Fibroblast of skin of back (primary cell): ENCODE results near the gene EIF4A2.
"Not testable (repeated sequence)": the region's sequence is repeated elsewhere in the genome, so short reads cannot be mapped to it uniquely, and the experiment has no call there.

Source experiments
- DNase-seq: peaks from one replicate; pipeline ENCODE4 v3.0.0-alpha.2; 2013

EIF4A2 gene

DNA sequence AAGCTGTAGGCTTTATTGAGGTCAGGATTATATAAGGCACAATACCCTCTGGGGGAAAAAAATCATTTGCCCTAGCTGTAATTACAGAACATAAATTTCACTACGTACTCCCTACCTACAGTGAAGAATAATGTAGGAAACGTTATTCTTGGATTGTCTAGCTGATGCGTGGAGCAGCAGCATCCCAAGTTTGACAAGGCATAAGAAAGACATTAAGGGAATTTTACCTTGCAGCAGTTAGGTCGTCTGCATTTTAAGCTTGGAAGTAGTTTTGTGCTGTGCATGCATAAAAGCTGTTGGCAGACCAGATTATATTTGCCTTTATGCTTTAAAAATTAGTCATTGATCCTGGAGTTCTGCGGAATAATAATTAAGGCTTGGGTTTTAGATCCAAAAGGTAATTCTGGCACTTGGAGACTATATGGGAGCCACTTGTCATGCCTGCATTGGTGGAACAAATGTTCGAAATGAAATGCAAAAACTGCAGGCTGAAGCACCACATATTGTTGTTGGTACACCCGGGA lies 2.2 kb downstream of the EIF4A2 start:
- DNase-seq: no peak

GRCh38 chr3:186786922-186787321 lies 3.5 kb downstream of the EIF4A2 start:
- DNase-seq: no peak

DNA sequence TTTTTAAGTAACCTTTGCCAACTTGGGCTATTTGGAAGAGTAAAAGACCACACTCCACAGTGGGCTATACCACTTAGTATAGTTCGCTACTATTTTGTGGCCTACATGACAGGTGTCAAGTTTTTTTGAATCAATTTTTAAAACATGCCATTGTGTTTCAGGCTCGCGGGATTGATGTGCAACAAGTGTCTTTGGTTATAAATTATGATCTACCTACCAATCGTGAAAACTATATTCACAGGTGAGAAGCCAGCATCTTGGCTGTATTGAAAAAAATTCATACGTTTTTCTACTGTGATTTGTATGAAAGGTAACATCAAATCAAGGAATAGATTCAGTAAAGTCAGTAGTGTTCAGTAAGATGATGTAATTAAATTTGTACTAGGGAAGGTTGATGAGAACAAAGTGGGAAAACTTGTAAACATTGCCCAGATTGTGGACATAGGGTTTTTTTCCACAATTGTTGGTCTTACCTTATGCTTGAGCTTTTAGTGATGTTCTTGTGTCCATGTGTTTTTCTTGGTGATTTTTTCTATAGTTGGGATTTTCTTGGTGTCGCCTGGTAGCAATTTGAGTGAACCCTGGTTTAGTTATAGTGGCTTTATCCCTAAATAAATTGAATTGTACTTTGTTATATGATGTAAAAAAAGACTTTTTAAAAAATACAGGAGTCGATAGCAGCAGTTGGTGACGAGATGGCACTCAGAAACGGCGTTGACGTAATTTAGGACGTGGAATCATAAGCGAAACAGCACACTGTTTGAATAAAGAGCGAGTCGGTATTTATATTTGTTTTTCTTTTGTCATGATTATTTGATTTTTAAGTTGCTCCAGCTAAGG lies 4.5 kb downstream of the EIF4A2 start:
- DNase-seq: no peak

- DNase-seq: no peak
Measured at GRCh38 chr3:186788482-186789370, 5.3 kb downstream of the EIF4A2 start.

DNA sequence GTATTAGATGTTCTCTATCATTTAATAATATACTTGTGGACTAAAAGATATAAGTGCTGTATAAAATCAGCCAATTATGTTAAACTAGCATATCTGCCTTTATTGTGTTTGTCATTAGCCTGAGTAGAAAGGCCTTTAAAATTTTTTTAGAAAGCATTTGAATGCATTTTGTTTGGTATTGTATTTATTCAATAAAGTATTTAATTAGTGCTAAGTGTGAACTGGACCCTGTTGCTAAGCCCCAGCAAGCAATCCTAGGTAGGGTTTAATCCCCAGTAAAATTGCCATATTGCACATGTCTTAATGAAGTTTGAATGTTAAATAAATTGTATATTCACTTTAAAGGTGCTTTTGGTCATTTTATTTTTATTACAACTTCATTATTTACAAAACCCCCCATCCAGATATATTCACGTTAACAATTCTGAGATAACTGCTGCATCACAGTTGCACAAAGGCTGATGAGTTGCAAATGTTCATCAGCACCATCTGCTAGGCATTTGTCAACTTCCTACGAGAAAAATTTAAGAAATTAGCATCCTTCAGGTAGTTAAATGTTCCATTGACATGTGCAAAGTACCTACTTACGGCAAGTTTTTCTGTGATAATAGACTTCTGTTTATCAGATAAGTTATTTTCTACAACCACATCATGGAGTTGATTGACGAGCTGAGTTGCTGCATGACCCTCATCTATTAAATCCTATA lies 6.3 kb downstream of the EIF4A2 start:
- DNase-seq: no peak

DNA sequence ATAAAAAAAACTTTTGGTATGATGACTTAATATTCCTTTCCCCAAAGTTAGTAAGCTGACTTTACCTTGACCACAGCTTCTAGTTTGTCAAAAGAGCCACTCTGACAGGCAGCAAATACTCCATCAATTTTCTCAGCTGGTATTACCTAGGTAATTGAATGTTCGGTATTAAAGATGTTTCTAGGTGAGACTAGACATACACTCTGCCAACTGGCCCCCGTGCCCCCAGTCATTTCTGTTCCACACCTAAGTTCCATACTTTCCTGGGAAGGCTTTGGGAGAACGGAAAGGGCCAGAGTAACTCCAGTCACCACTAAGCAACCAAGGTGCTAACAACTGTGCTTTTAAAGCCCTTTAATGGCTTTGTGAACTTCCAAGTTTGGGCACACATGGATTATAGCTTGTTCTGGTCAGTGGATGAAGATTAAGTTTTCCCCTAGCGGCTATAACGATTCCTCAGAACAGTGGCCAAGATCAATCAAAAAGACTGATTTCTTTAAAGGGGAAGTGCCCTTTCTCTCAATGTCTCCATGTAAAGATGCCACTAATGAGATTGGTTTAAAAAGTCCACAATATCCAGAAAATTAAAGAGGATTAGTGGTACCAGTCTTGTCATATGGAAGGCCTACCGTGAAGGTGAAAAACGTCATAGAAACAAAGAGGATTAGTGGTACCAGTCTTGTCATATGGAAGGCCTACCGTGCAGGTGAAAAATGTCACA lies 7.0 kb downstream of the EIF4A2 start:
- peak; percentile 35 for DNase-seq

DNA sequence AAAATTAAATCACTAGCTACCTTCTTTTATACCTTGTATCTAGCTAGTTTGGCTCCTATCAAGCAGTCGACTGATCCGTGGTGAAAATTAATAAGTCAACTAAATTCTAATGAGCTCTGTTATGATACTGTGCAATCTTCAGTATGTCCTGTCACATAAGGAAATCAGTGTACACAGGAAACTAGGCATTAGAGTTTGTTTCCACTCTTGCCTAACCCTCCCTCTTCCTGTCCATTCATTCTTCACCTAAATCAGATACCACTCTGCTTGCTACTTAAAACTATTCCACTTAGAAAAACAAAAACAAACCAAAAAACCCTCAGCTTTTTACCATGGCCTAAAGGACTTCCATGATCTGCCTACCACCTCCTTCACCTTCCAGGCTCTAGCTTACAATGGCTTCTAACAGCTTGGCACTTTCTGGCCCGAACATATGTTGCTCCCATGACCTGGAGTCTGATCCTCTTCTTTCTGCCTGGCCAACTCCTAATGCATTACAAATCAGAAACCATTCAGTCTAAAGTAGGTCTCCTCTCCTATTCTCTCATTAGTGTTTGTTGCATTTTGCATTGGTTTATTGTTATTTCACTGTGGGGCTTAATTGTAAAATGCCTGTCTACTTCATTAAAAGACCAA lies 15.0 kb downstream of the EIF4A2 start:
- no peak for DNase-seq

DNA sequence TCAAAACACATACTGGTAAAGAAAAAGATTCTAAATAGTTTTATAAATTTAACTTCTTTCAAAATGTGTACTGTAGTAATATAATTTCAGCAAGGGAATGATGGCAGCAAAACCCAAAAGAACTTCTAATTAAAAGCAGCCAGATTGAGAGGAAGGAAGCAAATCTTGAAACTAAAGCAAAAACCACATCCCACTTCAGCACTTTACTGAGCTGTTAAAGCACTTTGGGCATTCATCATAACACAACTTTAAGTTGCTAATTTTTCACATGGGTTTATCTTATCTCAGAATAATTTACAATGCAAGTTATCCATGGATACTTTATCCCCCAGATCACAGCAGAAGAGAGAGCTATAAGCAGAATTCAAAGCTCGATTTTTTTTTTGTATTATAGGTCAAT lies 16.9 kb downstream of the EIF4A2 start:
- no peak for DNase-seq

DNA sequence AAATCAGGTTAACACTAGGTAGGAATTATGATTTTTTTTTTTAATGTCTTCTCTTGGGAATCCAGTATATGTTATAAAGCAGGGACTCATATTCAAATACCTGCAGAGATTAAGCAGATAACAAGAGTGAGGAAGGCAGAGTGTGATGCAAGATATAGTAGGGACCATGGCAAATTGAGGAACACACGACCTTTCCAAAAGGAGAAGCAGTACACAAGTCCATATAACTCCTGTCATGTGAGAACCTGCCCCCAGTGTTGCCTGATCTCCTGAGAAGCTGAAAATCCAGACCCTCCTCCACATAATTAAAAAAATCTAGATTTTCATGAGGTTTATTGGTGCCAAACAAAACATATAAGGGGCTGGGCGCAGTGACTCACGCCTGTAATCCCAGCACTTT lies 19.3 kb downstream of the EIF4A2 start:
- no peak for DNase-seq

GRCh38 chr3:186803447-186803846 lies 20.1 kb downstream of the EIF4A2 start:
- not testable (repeated sequence) for DNase-seq

GRCh38 chr3:186806089-186807055 lies 23.0 kb downstream of the EIF4A2 start, which contains the start of gene RFC4:
Gene RFC4, minus strand, starts transcription at chr3:186806482. Its CDS starts 1,769 bp downstream, at chr3:186804713.
- DNase-seq: peak; percentile 78

DNA sequence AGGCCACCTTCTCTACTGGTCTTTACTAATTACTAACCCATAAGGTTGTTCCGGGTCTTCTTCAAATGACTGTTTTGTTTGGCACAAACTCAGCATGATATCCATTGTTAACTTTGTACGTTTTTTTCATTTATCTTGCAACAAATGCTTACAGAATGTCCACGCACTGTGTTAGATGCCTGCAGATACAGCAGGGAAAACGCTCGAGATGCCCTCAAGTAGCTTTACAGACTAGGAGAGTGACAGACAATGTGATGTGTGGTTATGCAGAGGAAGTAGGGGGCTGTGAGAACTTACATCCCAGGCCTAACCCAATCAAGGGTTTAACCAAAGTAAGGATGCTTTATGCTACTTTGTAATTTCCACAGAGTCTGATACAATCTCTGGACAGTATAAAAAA lies 23.9 kb downstream of the EIF4A2 start:
- DNase-seq: no peak

DNA sequence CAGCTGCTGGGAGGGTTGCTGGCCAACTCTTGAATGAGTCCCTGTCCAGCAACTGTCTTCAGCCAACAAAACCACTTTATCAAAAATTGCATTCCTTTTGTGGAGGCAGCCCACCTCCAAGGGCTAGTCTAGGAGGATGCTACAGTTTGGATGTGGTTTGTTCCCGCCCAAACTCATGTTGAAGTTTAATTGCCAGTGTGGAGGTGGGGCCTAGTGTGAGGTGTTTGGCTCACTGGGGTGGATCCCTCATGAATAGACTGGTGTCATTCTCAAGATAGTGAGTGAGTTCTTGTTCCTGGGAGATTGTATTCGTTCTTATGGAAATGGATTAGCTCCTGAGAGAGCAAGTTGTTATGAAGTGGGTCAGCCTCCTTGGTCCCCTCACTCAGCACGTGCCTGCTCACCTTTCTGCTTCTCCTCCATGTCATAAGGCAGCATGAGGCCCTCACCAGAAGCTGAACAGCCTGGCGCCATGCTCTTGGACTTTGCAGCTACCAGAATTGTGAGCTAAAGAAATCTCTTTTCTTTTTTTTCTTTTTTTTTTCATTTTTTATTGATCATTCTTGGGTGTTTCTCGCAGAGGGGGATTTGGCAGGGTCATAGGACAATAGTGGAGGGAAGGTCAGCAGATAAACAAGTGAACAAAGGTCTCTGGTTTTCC lies 27.1 kb downstream of the EIF4A2 start:
- DNase-seq: no peak

GRCh38 chr3:186811313-186811712 lies 27.9 kb downstream of the EIF4A2 start:
- DNase-seq: not testable (repeated sequence)

DNA sequence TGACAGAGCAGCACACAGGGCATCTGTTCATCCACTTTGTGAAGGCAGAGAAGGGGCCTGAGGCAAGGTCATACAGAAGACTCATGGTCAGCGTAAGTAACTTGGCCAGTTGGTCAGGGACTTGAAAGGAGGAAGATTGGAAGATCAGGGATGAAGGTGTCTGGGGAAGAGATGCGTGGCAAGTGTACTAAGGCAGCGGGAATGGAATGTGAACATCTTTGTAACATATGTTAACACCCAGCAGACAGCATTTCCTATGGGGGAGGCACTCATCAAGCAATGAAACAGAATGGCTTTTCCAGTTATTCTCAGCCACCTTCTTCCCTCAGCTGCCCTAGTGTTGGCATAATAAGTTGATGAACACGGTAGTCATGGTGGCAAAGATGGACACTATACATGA lies 30.7 kb downstream of the EIF4A2 start:
- DNase-seq: no peak

- DNase-seq: peak; percentile 82
Measured at GRCh38 chr3:186815435-186815834, 32.1 kb downstream of the EIF4A2 start.

GRCh38 chr3:186818516-186818915 lies 35.1 kb downstream of the EIF4A2 start:
- DNase-seq: no peak

DNA sequence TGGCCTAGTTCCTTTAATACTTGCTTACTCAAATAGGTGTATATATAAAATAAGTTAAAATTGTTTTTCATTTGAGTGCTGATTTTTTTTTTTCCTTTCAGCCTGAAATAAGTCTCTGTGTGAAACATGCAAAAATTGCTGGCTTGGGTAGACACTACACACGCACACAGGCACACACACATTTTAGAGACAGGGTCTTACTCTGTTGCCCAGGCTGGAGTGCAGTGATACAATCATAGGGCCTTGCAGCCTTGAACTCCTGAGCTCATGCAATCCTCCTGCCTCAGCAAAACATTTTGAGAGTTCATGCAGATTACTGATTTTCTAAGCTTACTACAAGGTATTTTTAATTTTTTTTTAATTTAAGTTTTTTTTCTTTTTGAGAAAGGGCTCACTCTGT lies 35.6 kb downstream of the EIF4A2 start:
- no peak for DNase-seq
